Femur (tissue), 1 donor: Measurements from ENCODE around the gene ZNF652.
"Not testable (repeated sequence)": the region's sequence is repeated elsewhere in the genome, so short reads cannot be mapped to it uniquely, and the experiment has no call there.

Experiments used
- DNase-seq: peaks from one replicate; pipeline ENCODE4 v3.0.0-alpha.2; 2017

Gene ZNF652

DNA sequence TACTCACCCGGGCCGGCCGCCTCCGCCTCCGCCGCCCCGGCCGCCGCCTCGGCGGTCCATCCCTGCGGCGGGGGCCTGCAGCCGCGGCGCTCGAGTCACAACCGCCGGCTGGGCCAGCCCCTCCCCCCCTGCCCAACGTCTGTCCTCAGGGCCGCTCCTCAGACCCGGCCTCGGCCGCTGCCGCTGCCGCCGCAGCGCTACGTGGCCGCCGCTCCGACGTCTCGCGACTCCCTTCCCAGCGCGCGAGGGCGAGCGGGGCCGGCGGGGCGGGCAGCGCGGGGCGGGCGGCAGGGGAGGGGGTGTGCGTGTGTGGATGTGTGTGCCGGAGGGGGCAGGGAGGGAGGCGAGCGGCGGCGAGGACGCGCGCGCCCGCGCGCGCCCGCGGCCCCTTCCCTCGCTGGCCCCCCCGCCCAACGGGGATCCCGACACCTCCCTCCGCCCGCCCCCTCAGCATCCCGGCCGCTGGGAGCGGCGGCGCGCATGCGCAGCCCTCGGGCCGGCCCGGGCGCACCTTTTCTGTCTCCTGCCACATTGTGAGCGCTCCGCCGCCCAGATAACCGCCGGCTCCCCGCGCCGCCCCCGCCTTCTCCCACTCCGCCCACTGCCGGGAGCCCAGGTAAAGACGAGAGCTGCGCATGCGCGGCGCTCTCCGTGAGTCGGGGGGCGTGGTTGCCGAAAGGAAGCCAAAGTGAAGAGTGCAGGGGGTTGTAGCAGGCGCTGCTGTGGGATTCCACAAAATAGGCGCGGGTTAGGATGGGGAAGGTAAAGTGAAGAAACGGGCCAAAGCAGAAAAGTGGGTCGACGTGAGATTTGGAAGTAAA is at the start of gene ZNF652:
Gene ZNF652 (minus strand): TSS at position 349 of the 821 bp plus-strand sequence. CDS start 44,525 bp downstream, outside the sequence.
- DNase-seq = peak; percentile 95

- DNase-seq = no peak
These were observed 47.0 kb upstream of the ZNF652 start for GRCh38 chr17:49409066-49409465.

DNA sequence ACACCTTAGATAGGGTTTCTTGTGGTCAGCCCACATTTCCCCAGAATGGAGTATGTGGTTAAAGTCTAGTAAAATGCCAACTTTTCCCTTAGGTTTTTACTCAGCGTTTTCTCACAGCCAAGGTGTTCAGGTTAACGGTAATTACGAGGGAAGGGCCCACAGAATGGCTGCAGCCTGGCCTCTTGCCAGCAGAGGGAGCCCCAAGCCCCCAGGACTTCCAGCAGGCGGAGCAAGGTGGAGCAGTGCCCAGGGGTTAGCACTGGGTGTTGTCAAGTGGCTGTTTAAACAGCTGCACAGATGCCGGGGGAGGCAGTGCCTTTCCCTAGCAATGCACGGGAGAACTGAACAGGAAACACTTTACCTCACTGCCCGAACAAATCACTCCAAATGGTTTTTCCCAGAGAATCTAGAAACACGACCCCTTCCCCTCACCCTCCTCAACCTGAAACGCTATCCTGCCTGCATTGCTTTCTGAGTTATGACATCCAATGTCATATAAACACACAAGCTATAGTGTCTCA is 46.0 kb upstream of the ZNF652 start:
- peak; percentile 86 for DNase-seq

- DNase-seq = peak; percentile 27
These were observed 45.0 kb upstream of the ZNF652 start for GRCh38 chr17:49407086-49407485.

GRCh38 chr17:49406421-49407061 is 44.5 kb upstream of the ZNF652 start:
- peak; percentile 83 for DNase-seq

DNA sequence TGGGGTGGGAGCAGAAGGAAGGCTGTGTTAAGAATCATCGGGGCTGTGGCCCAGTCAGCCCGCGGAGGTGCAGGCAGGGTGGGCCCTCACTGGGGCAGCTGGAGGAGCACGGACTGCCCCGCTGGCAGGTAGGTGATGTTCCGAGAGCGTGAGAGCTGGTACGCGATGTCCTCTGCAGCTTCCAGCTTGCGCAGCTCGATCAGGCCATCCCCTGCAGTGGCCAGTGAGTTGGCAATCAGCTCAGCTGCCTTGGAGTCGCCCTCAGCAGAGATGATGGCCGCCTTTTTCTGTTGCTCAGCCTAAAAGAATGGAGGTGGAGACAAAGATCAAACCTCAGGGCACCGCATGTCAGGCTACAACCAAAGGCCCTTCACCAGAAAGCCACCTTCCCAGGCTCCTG is 42.9 kb upstream of the ZNF652 start:
- DNase-seq = no peak

- no peak for DNase-seq
These were observed 42.3 kb upstream of the ZNF652 start for GRCh38 chr17:49404361-49404760.

DNA sequence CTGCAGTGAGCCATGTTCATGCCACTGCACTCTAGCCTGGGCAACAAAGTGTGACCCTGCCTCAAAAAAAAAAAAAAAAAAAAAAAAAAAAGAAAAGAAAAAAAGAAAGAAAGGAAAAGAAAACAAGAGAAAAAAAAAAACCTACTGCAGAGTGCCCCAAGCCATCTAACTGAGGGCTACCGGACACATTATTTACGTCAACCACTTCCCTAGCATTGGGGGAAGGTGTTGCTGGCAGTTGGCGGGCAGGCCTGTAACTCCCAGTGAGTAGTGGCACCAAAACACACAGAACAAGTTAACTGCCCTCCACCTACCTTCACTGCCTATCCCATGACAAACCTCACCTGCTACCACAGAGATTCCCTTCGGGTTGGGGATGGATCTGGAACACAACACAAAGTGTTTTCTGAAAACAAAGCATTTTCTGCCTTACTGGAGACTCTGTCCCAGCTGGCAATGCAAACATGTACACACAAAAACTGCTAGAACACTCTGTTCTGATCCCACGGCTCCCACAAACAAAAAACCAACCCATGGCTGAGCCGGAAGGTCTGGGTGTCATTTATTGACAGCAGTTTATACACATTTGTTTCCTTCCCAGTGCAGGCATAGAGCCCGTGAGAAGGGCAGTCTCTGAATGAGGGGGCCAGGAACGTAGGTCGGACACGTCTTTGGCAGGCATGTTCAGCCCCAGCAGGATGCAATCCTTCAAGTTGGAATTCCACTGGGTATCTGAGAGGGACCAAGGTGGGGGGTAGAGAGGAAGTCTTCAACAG is 41.7 kb upstream of the ZNF652 start:
- DNase-seq = no peak

DNA sequence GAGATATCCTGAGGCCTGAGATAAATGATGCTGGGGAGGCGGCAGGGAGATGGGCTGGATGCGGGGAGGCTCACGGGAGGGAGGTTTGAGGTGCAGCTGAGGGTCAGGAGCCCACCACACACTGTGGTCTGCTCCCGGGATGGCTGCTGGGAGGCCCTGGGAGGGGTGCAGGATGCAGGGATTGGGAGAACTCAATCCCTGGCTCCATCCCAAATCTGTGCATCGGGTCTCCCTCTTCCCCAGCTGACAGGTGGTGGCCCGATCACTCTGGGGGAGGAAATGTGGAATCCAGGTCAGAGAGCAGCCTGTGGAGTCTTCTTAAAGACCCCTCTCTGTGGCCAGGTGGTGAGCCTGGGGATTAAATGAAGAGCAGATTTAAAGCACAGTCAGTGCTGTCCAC is 40.7 kb upstream of the ZNF652 start:
- DNase-seq = peak; percentile 60

- peak; percentile 29 for DNase-seq
These were observed 40.0 kb upstream of the ZNF652 start for GRCh38 chr17:49401971-49402611.

- DNase-seq = no peak
These were observed 37.9 kb upstream of the ZNF652 start for GRCh38 chr17:49399995-49400394.

- DNase-seq = no peak
These were observed 35.5 kb upstream of the ZNF652 start for GRCh38 chr17:49397586-49397985.

DNA sequence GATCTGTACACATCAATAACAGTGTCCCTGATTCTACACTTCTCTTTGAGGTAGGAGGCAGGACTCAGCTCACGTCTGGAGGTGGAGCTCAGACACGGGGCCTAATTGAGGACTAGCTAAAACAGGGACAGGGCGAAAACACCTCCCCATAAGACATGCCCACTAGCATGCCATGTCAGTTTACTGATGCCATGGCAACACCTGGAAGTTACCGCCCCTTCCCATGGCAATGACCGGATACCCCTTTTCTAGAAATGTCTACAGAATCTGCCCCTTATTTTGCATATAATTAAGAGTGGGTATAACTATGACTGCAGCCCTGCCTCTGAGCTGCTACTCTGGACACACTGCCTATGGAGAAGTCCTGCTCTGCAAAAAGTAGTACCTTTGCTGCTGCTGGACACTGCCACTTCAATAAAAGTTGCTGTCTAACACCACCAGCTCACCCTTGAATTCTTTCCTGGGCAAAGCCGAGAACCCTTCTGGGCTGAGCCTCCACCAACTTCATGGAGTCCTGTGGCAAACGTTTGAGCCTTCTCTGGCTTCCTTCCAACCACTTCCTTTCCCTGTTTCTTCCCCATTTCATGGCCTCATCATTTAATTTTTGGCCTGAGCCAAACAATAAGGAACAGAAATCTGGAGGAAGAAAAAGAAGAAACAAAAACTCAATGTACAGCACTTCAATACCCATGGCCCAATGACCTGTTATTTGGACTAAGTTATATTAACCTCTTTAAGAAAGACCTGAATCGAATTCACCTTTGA is 31.6 kb upstream of the ZNF652 start:
- DNase-seq = no peak

GRCh38 chr17:49390548-49391324 is 28.7 kb upstream of the ZNF652 start:
- peak; percentile 30 for DNase-seq

DNA sequence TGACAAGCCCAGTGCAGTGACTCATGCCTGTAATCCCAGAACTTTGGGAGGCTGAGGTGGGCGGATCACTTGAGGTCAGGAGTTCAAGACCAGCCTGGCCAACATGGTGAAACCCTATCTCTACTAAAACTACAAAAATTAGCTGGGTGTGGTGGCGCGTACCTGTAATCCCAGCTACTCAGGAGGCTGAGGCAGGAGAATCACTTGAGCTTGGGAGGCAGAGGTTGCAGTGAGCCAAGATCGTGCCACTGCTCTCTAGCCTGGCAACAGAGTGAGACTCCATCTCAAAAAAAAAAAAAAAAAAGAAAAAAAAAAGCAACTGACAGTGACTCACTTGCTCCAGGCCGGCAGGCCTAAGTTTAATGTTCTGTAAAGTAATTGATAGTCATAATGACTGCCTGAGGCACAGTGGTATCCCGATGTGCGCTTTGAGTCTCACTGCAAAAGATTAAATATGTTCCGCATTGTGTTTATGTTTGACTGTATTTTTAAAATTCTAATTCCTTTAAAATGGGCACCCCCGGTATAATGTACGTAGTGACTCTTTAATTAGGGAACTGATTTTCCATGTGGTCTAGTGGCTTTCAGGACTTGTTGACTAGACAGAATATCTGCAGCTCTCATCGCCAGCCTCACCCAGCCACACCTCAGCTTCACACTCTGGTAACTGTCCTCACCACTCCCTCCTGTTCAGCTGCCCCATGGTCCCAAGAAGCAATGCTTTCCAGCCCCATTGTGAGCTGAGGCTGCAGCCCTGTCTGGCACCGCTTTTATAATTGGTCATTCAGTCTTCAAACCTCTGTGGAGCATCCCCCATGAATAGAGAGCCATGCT is 27.7 kb upstream of the ZNF652 start:
- DNase-seq = not testable (repeated sequence)

DNA sequence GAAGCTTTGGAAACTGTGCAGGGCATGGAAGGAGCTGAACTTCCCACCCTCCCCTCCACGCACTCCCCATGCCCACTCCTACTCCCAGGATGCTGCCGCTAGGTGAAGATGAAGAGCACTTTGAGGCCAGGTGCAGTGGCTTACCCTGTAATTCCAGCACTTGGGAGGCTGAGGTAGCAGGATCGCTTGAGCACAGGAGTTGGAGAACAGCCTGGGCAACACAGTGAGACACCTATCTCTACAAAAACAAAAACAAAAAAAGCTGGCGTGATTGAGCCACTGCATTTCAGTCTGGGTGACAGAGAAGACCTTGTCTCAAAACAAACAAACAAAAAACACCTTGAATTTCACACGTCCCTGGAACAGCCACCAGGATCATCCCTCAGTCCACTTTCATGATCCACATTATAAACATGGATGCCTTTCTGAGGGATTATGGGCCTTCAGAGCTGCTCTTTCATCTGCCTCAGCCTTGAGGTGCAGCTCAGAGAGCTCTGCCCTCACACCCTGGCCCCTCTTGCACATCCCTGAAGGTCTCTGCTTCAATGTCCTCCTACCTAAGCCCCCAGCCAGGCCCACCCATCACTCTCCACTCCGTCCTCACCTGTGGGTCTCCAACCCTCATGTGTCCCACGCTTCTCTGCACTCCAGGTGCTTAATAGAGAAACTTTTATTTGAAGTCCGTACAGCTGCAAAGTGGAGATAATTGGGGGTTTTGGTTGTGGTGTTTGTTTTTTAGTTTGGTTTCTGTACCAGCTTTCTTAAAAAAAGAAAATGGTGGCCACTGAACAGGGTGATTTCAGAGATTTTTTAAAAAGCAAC is 26.9 kb upstream of the ZNF652 start:
- no peak for DNase-seq

GRCh38 chr17:49388290-49388640 is 26.2 kb upstream of the ZNF652 start:
- DNase-seq = no peak

- no peak for DNase-seq
These were observed 25.6 kb upstream of the ZNF652 start for GRCh38 chr17:49387498-49388289.

- DNase-seq = no peak
These were observed 24.3 kb upstream of the ZNF652 start for GRCh38 chr17:49386373-49386772.
